Cardiac atrium fibroblast (primary cell): ENCODE results near the gene XRCC6. TPM values are rescaled to one million over a fixed set of nuclear protein-coding genes. Genes with fewer than 3 reads are reported as not detected.

Source experiments
- total RNA-seq: library from RNA; depleted of rRNA; stranded (reverse); fragments of >200 nt; gene quantifications from 2 replicates; pipeline ENCODE4 v1.2.3, GENCODE V29; 2015

Gene XRCC6
- 219 and 247 TPM in 2 replicates for total RNA-seq

GRCh38 chr22:41621099-41621910, at the start of gene XRCC6:
Gene XRCC6, plus strand, starts transcription at chr22:41621295. Its CDS starts 710 bp downstream, at chr22:41622005.

GRCh38 chr22:41589391-41590241, 31.5 kb upstream of the XRCC6 start, which contains the start of gene PMM1:
Gene PMM1, minus strand, starts transcription at chr22:41589840. Its CDS starts 35 bp downstream, at chr22:41589805.

GRCh38 chr22:41620589-41621098, 451 bp upstream of the XRCC6 start, which contains the start of gene DESI1:
Gene DESI1, minus strand, starts transcription at chr22:41621043. Its CDS starts 204 bp downstream, at chr22:41620839.

GRCh38 chr22:41688365-41689211, 67.5 kb downstream of the XRCC6 start, which contains the start of gene SNU13:
Gene SNU13, minus strand, starts transcription at chr22:41688867. Its CDS starts 71 bp downstream, at chr22:41688796.

GRCh38 chr22:41699264-41700107, 78.4 kb downstream of the XRCC6 start, which contains the start of gene MEI1:
Gene MEI1, plus strand, starts transcription at chr22:41699503. Its CDS starts 36 bp downstream, at chr22:41699539.

Other genes with a start within 250 kb of the XRCC6 start
- gene TEF, start 239.4 kb upstream of the XRCC6 start, total RNA-seq: 3.1 and 4.2 TPM in 2 replicates
- 21.8 and 33.2 TPM in 2 replicates for gene TOB2, start 174.5 kb upstream of the XRCC6 start, total RNA-seq
- 35.2 and 39.5 TPM in 2 replicates for gene PHF5A, start 152.6 kb upstream of the XRCC6 start, total RNA-seq
- 59.6 and 74.5 TPM in 2 replicates for gene ACO2, start 152.2 kb upstream of the XRCC6 start, total RNA-seq
- gene POLR3H, start 76.8 kb upstream of the XRCC6 start, total RNA-seq: 16.5 and 17.5 TPM in 2 replicates
- 0.49 and 1.3 TPM in 2 replicates for gene CSDC2, start 60.3 kb upstream of the XRCC6 start, total RNA-seq
- 44.6 and 50.0 TPM in 2 replicates for gene PMM1, start 31.5 kb upstream of the XRCC6 start, total RNA-seq
- 24.1 and 35.7 TPM in 2 replicates for gene DESI1, start 252 bp upstream of the XRCC6 start, total RNA-seq
- 126 and 164 TPM in 2 replicates for gene SNU13, start 67.6 kb downstream of the XRCC6 start, total RNA-seq
- 1.3 and 2.0 TPM in 2 replicates for gene MEI1, start 78.2 kb downstream of the XRCC6 start, total RNA-seq
- gene CCDC134, start 179.4 kb downstream of the XRCC6 start, total RNA-seq: 4.5 and 11.8 TPM in 2 replicates
- 36.5 and 58.2 TPM in 2 replicates for gene SREBF2, start 211.8 kb downstream of the XRCC6 start, total RNA-seq